H9 (cell line): Measurements from ENCODE around the gene SNPH. TPM values are rescaled to one million over a fixed set of nuclear protein-coding genes. Genes with fewer than 3 reads are reported as not detected.

Experiments
- DNase-seq: peaks from one replicate; pipeline ENCODE4 v3.0.0-alpha.2; 2017
- H2AFZ ChIP-seq: one replicate; pipeline ENCODE4 v1.6.1; 2013; ENCODE audit warnings: mild to moderate bottlenecking, low read length, control low read depth, moderate library complexity
- H2AK5ac ChIP-seq: 2 replicates; pipeline ENCODE4 v1.6.1; 2013; ENCODE audit warnings: low read length, control low read depth, mixed read lengths; ENCODE audit not compliant: insufficient read length
- H2BK120ac ChIP-seq: one replicate; pipeline ENCODE4 v1.6.1; 2013; ENCODE audit warnings: low read depth, mild to moderate bottlenecking, low read length, control low read depth, inconsistent platforms; ENCODE audit not compliant: poor library complexity, severe bottlenecking
- H2BK12ac ChIP-seq: 2 replicates; pipeline ENCODE4 v1.6.1; 2013; ENCODE audit warnings: low read length, control low read depth, mixed read lengths, low read depth; ENCODE audit not compliant: insufficient read length
- H2BK15ac ChIP-seq: 2 replicates; pipeline ENCODE4 v1.6.1; 2013; ENCODE audit warnings: low read depth, low read length, control low read depth
- H2BK20ac ChIP-seq: one replicate; pipeline ENCODE4 v1.6.1; 2013; ENCODE audit warnings: low read depth, mild to moderate bottlenecking, low read length, control low read depth, inconsistent platforms; ENCODE audit not compliant: poor library complexity, severe bottlenecking
- H2BK5ac ChIP-seq: 2 replicates; pipeline ENCODE4 v1.6.1; 2013; ENCODE audit warnings: low read length, control low read depth, mixed read lengths; ENCODE audit not compliant: insufficient read length
- H3K14ac ChIP-seq: 2 replicates; pipeline ENCODE4 v1.6.1; 2013; ENCODE audit warnings: low read length, control low read depth; ENCODE audit not compliant: insufficient read depth
- H3K18ac ChIP-seq: 2 replicates; pipeline ENCODE4 v1.6.1; 2013; ENCODE audit warnings: low read depth, mild to moderate bottlenecking, mixed read lengths, low read length, control low read depth; ENCODE audit not compliant: insufficient read length
- H3K23ac ChIP-seq: 2 replicates; pipeline ENCODE4 v1.6.1; 2013; ENCODE audit warnings: low read length, control low read depth, mixed read lengths, low read depth; ENCODE audit not compliant: insufficient read length
- H3K23me2 ChIP-seq: 2 replicates; pipeline ENCODE4 v1.6.1; 2013; ENCODE audit warnings: low read depth, mild to moderate bottlenecking, mixed read lengths, low read length, control low read depth; ENCODE audit not compliant: insufficient read length, poor library complexity, severe bottlenecking
- H3K27ac ChIP-seq: 2 replicates; pipeline ENCODE4 v1.5.1; 2013; ENCODE audit warnings: low read length, control low read depth, mixed read lengths, low read depth; ENCODE audit not compliant: insufficient read length
- H3K27me3 ChIP-seq: 2 replicates; pipeline ENCODE4 v1.6.1; 2013; ENCODE audit warnings: low read length, control low read depth, inconsistent platforms; ENCODE audit not compliant: insufficient read depth
- H3K4ac ChIP-seq: 2 replicates; pipeline ENCODE4 v1.6.1; 2013; ENCODE audit warnings: low read depth, mild to moderate bottlenecking, control low read depth, inconsistent platforms, low read length, moderate library complexity
- H3K4me1 ChIP-seq: 2 replicates; pipeline ENCODE4 v1.6.1; 2013; ENCODE audit warnings: low read length, control low read depth, inconsistent platforms; ENCODE audit not compliant: insufficient read depth
- H3K4me2 ChIP-seq: 2 replicates; pipeline ENCODE4 v1.6.1; 2013; ENCODE audit warnings: low read length, control low read depth, mixed read lengths; ENCODE audit not compliant: insufficient read length, insufficient read depth
- H3K56ac ChIP-seq: 2 replicates; pipeline ENCODE4 v1.6.1; 2013; ENCODE audit warnings: low read depth, mild to moderate bottlenecking, mixed read lengths, low read length, control low read depth; ENCODE audit not compliant: insufficient read length
- H3K79me1 ChIP-seq: 2 replicates; pipeline ENCODE4 v1.6.1; 2013; ENCODE audit warnings: low read depth, mild to moderate bottlenecking, moderate library complexity, low read length, control low read depth, inconsistent platforms; ENCODE audit not compliant: insufficient read depth, poor library complexity, severe bottlenecking
- H3K79me2 ChIP-seq: 2 replicates; pipeline ENCODE4 v1.6.1; 2013; ENCODE audit warnings: low read length, control low read depth, inconsistent platforms; ENCODE audit not compliant: insufficient read depth
- H3K9ac ChIP-seq: 2 replicates; pipeline ENCODE4 v1.6.1; 2013; ENCODE audit warnings: low read length, control low read depth, mixed read lengths; ENCODE audit not compliant: insufficient read length; ENCODE audit errors: extremely low read depth
- H3K9me3 ChIP-seq: one replicate; pipeline ENCODE4 v1.6.1; 2013; ENCODE audit warnings: low read depth, low read length, inconsistent platforms; ENCODE audit not compliant: control insufficient read depth
- H3T11ph ChIP-seq: one replicate; pipeline ENCODE4 v1.6.1; 2013; ENCODE audit warnings: mild to moderate bottlenecking, low read length, control low read depth, inconsistent platforms
- H4K20me1 ChIP-seq: one replicate; pipeline ENCODE4 v1.6.1; 2013; ENCODE audit not compliant: control insufficient read depth, insufficient read length, insufficient read depth
- H4K5ac ChIP-seq: 2 replicates; pipeline ENCODE4 v1.6.1; 2013; ENCODE audit warnings: low read depth, mild to moderate bottlenecking, mixed read lengths, low read length, control low read depth; ENCODE audit not compliant: insufficient read length
- H4K8ac ChIP-seq: replicated peaks from 2 replicates; pipeline ENCODE4 v1.6.1; 2013; ENCODE audit warnings: low read length, control low read depth, mixed read lengths, low read depth; ENCODE audit not compliant: insufficient read length
- H4K91ac ChIP-seq: 2 replicates; pipeline ENCODE4 v1.6.1; 2013; ENCODE audit warnings: low read depth, mild to moderate bottlenecking, moderate library complexity, mixed read lengths, low read length, control low read depth; ENCODE audit not compliant: insufficient read length
- H3K27ac Mint-ChIP-seq, 3 experiments: 2 replicates in 2 of 3; 3 replicates in 1 of 3; pipeline ENCODE4 v1.8.0; 2020 to 2021; ENCODE audit warnings: mixed read lengths in 3 of 3, mild to moderate bottlenecking in 1 of 3, moderate library complexity in 1 of 3
- H3K27me3 Mint-ChIP-seq: 2 replicates; pipeline ENCODE4 v1.8.0; 2021; ENCODE audit warnings: low read depth, mild to moderate bottlenecking, moderate library complexity, mixed read lengths
- H3K36me3 Mint-ChIP-seq, 3 experiments: 2 replicates in 2 of 3; 3 replicates in 1 of 3; pipeline ENCODE4 v1.8.0; 2020 to 2021; ENCODE audit warnings: low read depth in 3 of 3, mixed read lengths in 3 of 3; ENCODE audit not compliant: insufficient read depth in 1 of 3
- H3K4me1 Mint-ChIP-seq, 2 experiments: 2 replicates each; pipeline ENCODE4 v1.8.0; 2020; ENCODE audit warnings: mixed read lengths in 2 of 2
- H3K4me3 Mint-ChIP-seq, 2 experiments: 2 replicates in 1 of 2; 3 replicates in 1 of 2; pipeline ENCODE4 v1.8.0; 2020 to 2021; ENCODE audit warnings: mild to moderate bottlenecking in 2 of 2, mixed read lengths in 2 of 2, moderate library complexity in 1 of 2
- H3K9me3 Mint-ChIP-seq, 2 experiments: 2 replicates in 1 of 2; 3 replicates in 1 of 2; pipeline ENCODE4 v1.8.0; 2020; ENCODE audit warnings: mild to moderate bottlenecking in 2 of 2, mixed read lengths in 2 of 2, moderate library complexity in 1 of 2
- CTCF ChIP-seq: fragments of 200-600 bp; sonication (generic); conservative IDR thresholded peaks from 3 replicates; pipeline ENCODE4 v1.8.0; 2021; ENCODE audit warnings: antibody characterized with exemption, mild to moderate bottlenecking
- WGBS: extraction: QIAGEN DNeasy Blood & Tissue Kit; methylation state at CpG from one replicate; pipeline ENCODE4 v1.1.7; 2013; ENCODE audit warnings: missing lambda C conversion rate, low lambda C conversion rate, mixed read lengths; ENCODE audit not compliant: insufficient read length; ENCODE audit errors: extremely low coverage; 5-methylcytosine and 5-hydroxymethylcytosine counted together
- total RNA-seq: library from RNA; stranded (reverse); gene quantifications from 2 replicates; pipeline ENCODE4 v1.2.1, GENCODE V29; 2021

SNPH gene
- total RNA-seq, 1 experiment from 2014 or later = 1.8 TPM

GRCh38 chr20:1306316-1307135 lies 40.4 kb downstream of the SNPH start:
- no peak overlapping the region for H3K14ac ChIP-seq
- no peak overlapping the region for H3K4ac ChIP-seq
- Mint-ChIP-seq H3K4me1 (peaks cover 7 to 13% of the 10 kb centered on the region in 2 experiments), H3K27ac (no peak overlapping the region; a peak in 1 of 7 replicates), H3K36me3 (no peaks in the 10 kb centered on the region; a peak in 1 of 7 replicates), H3K9me3 (no peaks in the 10 kb centered on the region), H3K4me3 (no peak overlapping the region), H3K27me3 (no peaks in the 10 kb centered on the region; the same call in 1 of the 2 replicates)
- H3K79me1 ChIP-seq = no peaks in the 10 kb centered on the region
- no peak overlapping the region for H2BK12ac ChIP-seq
- H2BK5ac ChIP-seq = no peak overlapping the region
- H3K27me3 ChIP-seq = no peaks in the 10 kb centered on the region
- no peak overlapping the region for H4K8ac ChIP-seq
- H2BK120ac ChIP-seq = no peak overlapping the region
- no peak overlapping the region for H3K56ac ChIP-seq
- no peaks in the 10 kb centered on the region; the same call in 1 of the 2 replicates for H3K4me1 ChIP-seq
- H4K91ac ChIP-seq = no peak overlapping the region
- TF ChIP-seq CTCF = no peak
- H3K79me2 ChIP-seq = no peaks in the 10 kb centered on the region
- H3K18ac ChIP-seq = no peak overlapping the region
- no peak overlapping the region for H3K9ac ChIP-seq
- no CpG with 5 or more reads among the region's 14 CpGs for WGBS
- H2AFZ ChIP-seq = no peak overlapping the region
- no peaks in the 10 kb centered on the region for H3K23me2 ChIP-seq
- DNase-seq = no peak
- no peak overlapping the region for H3K23ac ChIP-seq
- H4K20me1 ChIP-seq = no peaks in the 10 kb centered on the region
- no peak overlapping the region for H3K4me2 ChIP-seq
- no peak overlapping the region for H3T11ph ChIP-seq
- H2AK5ac ChIP-seq = no peak overlapping the region
- H2BK20ac ChIP-seq = no peak overlapping the region
- no peaks in the 10 kb centered on the region for H3K9me3 ChIP-seq
- H3K27ac ChIP-seq = no peak overlapping the region
- no peak overlapping the region for H4K5ac ChIP-seq
- H2BK15ac ChIP-seq = no peak overlapping the region
